Measurements from ENCODE around the gene SP1.
"Not testable (repeated sequence)": the region's sequence is repeated elsewhere in the genome, so short reads cannot be mapped to it uniquely, and the experiment has no call there.

The SP1 gene

GRCh38 chr12:53417291-53417816, 37.4 kb downstream of the SP1 start:
- H3K4me3 ChIP-seq (ENCODE audit: low read length); H3K9ac ChIP-seq (ENCODE audit: low read length); H3K4me1 ChIP-seq (ENCODE audit: control insufficient read depth, low read depth, low read length); H3K36me3 ChIP-seq (ENCODE audit: control insufficient read depth, low read depth, low read length); H3K9me3 ChIP-seq (ENCODE audit: control insufficient read depth, low read depth, low read length); H3K27me3 ChIP-seq (ENCODE audit: control insufficient read depth, insufficient read depth, low read length); H3K27ac ChIP-seq (ENCODE audit: low read length): not testable (repeated sequence)

GRCh38 chr12:53418221-53418620, 38.2 kb downstream of the SP1 start:
- H3K9ac ChIP-seq (ENCODE audit: low read length): no peak overlapping the region
- H3K4me3 ChIP-seq (ENCODE audit: low read length): no peak overlapping the region

GRCh38 chr12:53419756-53420155, 39.8 kb downstream of the SP1 start:
- H3K27me3 ChIP-seq (ENCODE audit: control insufficient read depth, insufficient read depth, low read length): no peaks in the 10 kb centered on the region
- no peaks in the 10 kb centered on the region for H3K36me3 ChIP-seq (ENCODE audit: control insufficient read depth, low read depth, low read length)
- no peak overlapping the region for H3K9ac ChIP-seq (ENCODE audit: low read length)
- H3K27ac ChIP-seq (ENCODE audit: low read length): no peak overlapping the region
- H3K4me1 ChIP-seq (ENCODE audit: control insufficient read depth, low read depth, low read length): peaks cover 7% of the 10 kb centered on the region
- H3K4me3 ChIP-seq (ENCODE audit: low read length): no peak overlapping the region
- no peaks in the 10 kb centered on the region for H3K9me3 ChIP-seq (ENCODE audit: control insufficient read depth, low read depth, low read length)

More at GRCh38 chr12:53418221-53418620, 38.2 kb downstream of the SP1 start:
- no peaks in the 10 kb centered on the region for H3K36me3 ChIP-seq (ENCODE audit: control insufficient read depth, low read depth, low read length)
- no peaks in the 10 kb centered on the region for H3K27me3 ChIP-seq (ENCODE audit: control insufficient read depth, insufficient read depth, low read length)
- H3K9me3 ChIP-seq (ENCODE audit: control insufficient read depth, low read depth, low read length): no peaks in the 10 kb centered on the region
- H3K27ac ChIP-seq (ENCODE audit: low read length): no peak overlapping the region
- peaks cover 7% of the 10 kb centered on the region for H3K4me1 ChIP-seq (ENCODE audit: control insufficient read depth, low read depth, low read length)

GRCh38 chr12:53422247-53422646, 42.3 kb downstream of the SP1 start:
- H3K4me1 ChIP-seq (ENCODE audit: control insufficient read depth, low read depth, low read length); H3K36me3 ChIP-seq (ENCODE audit: control insufficient read depth, low read depth, low read length); H3K27ac ChIP-seq (ENCODE audit: low read length); H3K9ac ChIP-seq (ENCODE audit: low read length); H3K27me3 ChIP-seq (ENCODE audit: control insufficient read depth, insufficient read depth, low read length); H3K9me3 ChIP-seq (ENCODE audit: control insufficient read depth, low read depth, low read length); H3K4me3 ChIP-seq (ENCODE audit: low read length): not testable (repeated sequence)

GRCh38 chr12:53423597-53423996, 43.6 kb downstream of the SP1 start, which contains the start of gene AMHR2:
Gene AMHR2 (plus strand): TSS chr12:53423855. CDS start chr12:53423935, 80 bp downstream.
- H3K4me3 ChIP-seq (ENCODE audit: low read length): no peak within 1 kb of the TSS
- H3K27me3 ChIP-seq (ENCODE audit: control insufficient read depth, insufficient read depth, low read length): no peaks in the 10 kb centered on the region
- H3K4me1 ChIP-seq (ENCODE audit: control insufficient read depth, low read depth, low read length): peaks cover 7% of the 10 kb centered on the region
- H3K9me3 ChIP-seq (ENCODE audit: control insufficient read depth, low read depth, low read length): no peaks in the 10 kb centered on the region
- no peak within 1 kb of the TSS for H3K27ac ChIP-seq (ENCODE audit: low read length)
- no peak within 1 kb of the TSS for H3K9ac ChIP-seq (ENCODE audit: low read length)
- no peaks in the 10 kb centered on the region for H3K36me3 ChIP-seq (ENCODE audit: control insufficient read depth, low read depth, low read length)

GRCh38 chr12:53424626-53425514, 44.9 kb downstream of the SP1 start:
- no peak overlapping the region for H3K4me3 ChIP-seq (ENCODE audit: low read length)
- no peak overlapping the region for H3K9ac ChIP-seq (ENCODE audit: low read length)
- no peaks in the 10 kb centered on the region for H3K27me3 ChIP-seq (ENCODE audit: control insufficient read depth, insufficient read depth, low read length)
- peaks cover 7% of the 10 kb centered on the region for H3K4me1 ChIP-seq (ENCODE audit: control insufficient read depth, low read depth, low read length)
- no peaks in the 10 kb centered on the region for H3K36me3 ChIP-seq (ENCODE audit: control insufficient read depth, low read depth, low read length)
- no peaks in the 10 kb centered on the region for H3K9me3 ChIP-seq (ENCODE audit: control insufficient read depth, low read depth, low read length)
- H3K27ac ChIP-seq (ENCODE audit: low read length): no peak overlapping the region

- Histone ChIP-seq H3K4me1 (ENCODE audit: control insufficient read depth, low read depth, low read length) (peaks cover 5% of the 10 kb centered on the region), H3K27ac (ENCODE audit: low read length) (no peak overlapping the region), H3K9ac (ENCODE audit: low read length) (no peak overlapping the region), H3K9me3 (ENCODE audit: control insufficient read depth, low read depth, low read length) (no peaks in the 10 kb centered on the region), H3K36me3 (ENCODE audit: control insufficient read depth, low read depth, low read length) (no peaks in the 10 kb centered on the region), H3K27me3 (ENCODE audit: control insufficient read depth, insufficient read depth, low read length) (no peaks in the 10 kb centered on the region), H3K4me3 (ENCODE audit: low read length) (no peak overlapping the region)
These were observed 45.7 kb downstream of the SP1 start for GRCh38 chr12:53425515-53426150.

- Histone ChIP-seq H3K27ac (ENCODE audit: low read length) (no peak overlapping the region), H3K4me1 (ENCODE audit: control insufficient read depth, low read depth, low read length) (no peaks in the 10 kb centered on the region), H3K9me3 (ENCODE audit: control insufficient read depth, low read depth, low read length) (no peaks in the 10 kb centered on the region), H3K4me3 (ENCODE audit: low read length) (no peak overlapping the region), H3K9ac (ENCODE audit: low read length) (no peak overlapping the region), H3K27me3 (ENCODE audit: control insufficient read depth, insufficient read depth, low read length) (no peaks in the 10 kb centered on the region), H3K36me3 (ENCODE audit: control insufficient read depth, low read depth, low read length) (no peaks in the 10 kb centered on the region)
These were observed 48.1 kb downstream of the SP1 start for GRCh38 chr12:53427905-53428594.

GRCh38 chr12:53428741-53429140, 48.8 kb downstream of the SP1 start:
- Histone ChIP-seq H3K27ac (ENCODE audit: low read length) (no peak overlapping the region), H3K36me3 (ENCODE audit: control insufficient read depth, low read depth, low read length) (no peaks in the 10 kb centered on the region), H3K4me1 (ENCODE audit: control insufficient read depth, low read depth, low read length) (no peaks in the 10 kb centered on the region), H3K27me3 (ENCODE audit: control insufficient read depth, insufficient read depth, low read length) (no peaks in the 10 kb centered on the region), H3K4me3 (ENCODE audit: low read length) (no peak overlapping the region), H3K9me3 (ENCODE audit: control insufficient read depth, low read depth, low read length) (no peaks in the 10 kb centered on the region), H3K9ac (ENCODE audit: low read length) (no peak overlapping the region)

- Histone ChIP-seq H3K9ac (ENCODE audit: low read length) (no peak overlapping the region), H3K4me3 (ENCODE audit: low read length) (no peak overlapping the region)
These were observed 50.1 kb downstream of the SP1 start for GRCh38 chr12:53430116-53430515.

GRCh38 chr12:53431187-53431586, 51.2 kb downstream of the SP1 start:
- no peak overlapping the region for H3K27ac ChIP-seq (ENCODE audit: low read length)
- no peaks in the 10 kb centered on the region for H3K9me3 ChIP-seq (ENCODE audit: control insufficient read depth, low read depth, low read length)
- H3K36me3 ChIP-seq (ENCODE audit: control insufficient read depth, low read depth, low read length): no peaks in the 10 kb centered on the region
- no peaks in the 10 kb centered on the region for H3K27me3 ChIP-seq (ENCODE audit: control insufficient read depth, insufficient read depth, low read length)
- no peaks in the 10 kb centered on the region for H3K4me1 ChIP-seq (ENCODE audit: control insufficient read depth, low read depth, low read length)
- no peak overlapping the region for H3K9ac ChIP-seq (ENCODE audit: low read length)
- no peak overlapping the region for H3K4me3 ChIP-seq (ENCODE audit: low read length)

More at GRCh38 chr12:53430116-53430515, 50.1 kb downstream of the SP1 start:
- no peak overlapping the region for H3K27ac ChIP-seq (ENCODE audit: low read length)
- H3K27me3 ChIP-seq (ENCODE audit: control insufficient read depth, insufficient read depth, low read length): no peaks in the 10 kb centered on the region
- no peaks in the 10 kb centered on the region for H3K4me1 ChIP-seq (ENCODE audit: control insufficient read depth, low read depth, low read length)
- H3K36me3 ChIP-seq (ENCODE audit: control insufficient read depth, low read depth, low read length): no peaks in the 10 kb centered on the region
- H3K9me3 ChIP-seq (ENCODE audit: control insufficient read depth, low read depth, low read length): no peaks in the 10 kb centered on the region
